Measurements from ENCODE around the gene CKMT1B.
"Not testable (repeated sequence)": the region's sequence is repeated elsewhere in the genome, so short reads cannot be mapped to it uniquely, and the experiment has no call there.

DNA sequence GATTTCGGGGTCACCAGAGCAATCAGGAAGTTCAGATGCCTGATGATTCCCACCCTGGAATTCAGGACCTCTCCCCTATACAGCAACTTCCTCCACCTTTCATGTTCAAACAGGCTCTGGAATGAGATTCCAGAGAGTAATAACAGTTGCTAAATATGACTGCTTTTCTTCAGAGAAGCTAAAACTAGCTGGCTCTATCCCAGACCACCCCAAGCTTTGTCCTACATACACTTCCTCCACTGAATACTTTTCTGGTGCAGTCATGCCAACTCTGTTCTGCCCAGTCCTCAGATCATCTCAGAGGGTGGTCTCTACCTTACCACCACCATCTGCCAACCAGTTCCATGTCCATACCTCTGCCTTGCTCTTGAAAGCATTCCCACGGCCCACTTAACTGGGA is 27.2 kb upstream of the CKMT1B start:
- not testable (repeated sequence) for TF ChIP-seq CTCF, POLR2A (IDR thresholded peaks at IDR 0.05)

All from breast epithelium (tissue), 3 donors.